Mucosa of descending colon (tissue), 3 donors: ENCODE data around the gene CHGA. TPM values are rescaled to one million over a fixed set of nuclear protein-coding genes. Genes with fewer than 3 reads are reported as not detected.
A peak's percentile ranks its signal among the peaks of the same experiment; 100 is the strongest.

Source experiments
- ATAC-seq: fragments of 200-7000 bp; cut with Tn5 transposase; one replicate; pipeline ENCODE4 v1.9.1; 2020; ENCODE audit warnings: mild to moderate bottlenecking, moderate library complexity
- DNase-seq, 3 donors: peaks; one replicate each; pipeline ENCODE4 v3.0.0-alpha.2; 2020
- H3K36me3 ChIP-seq: fragments of 200-600 bp; one replicate; pipeline ENCODE4 v1.8.0; 2021; ENCODE audit warnings: low read depth, mild to moderate bottlenecking
- H3K4me1 ChIP-seq: fragments of 200-600 bp; one replicate; pipeline ENCODE4 v1.8.0; 2021; ENCODE audit warnings: low read depth, mild to moderate bottlenecking
- H3K4me3 ChIP-seq: fragments of 200-600 bp; one replicate; pipeline ENCODE4 v1.8.0; 2021; ENCODE audit warnings: mild to moderate bottlenecking
- H3K9me3 ChIP-seq: fragments of 200-600 bp; one replicate; pipeline ENCODE4 v1.8.0; 2021; ENCODE audit warnings: mild to moderate bottlenecking
- CTCF ChIP-seq: fragments of 200-600 bp; IDR thresholded peaks from one replicate; pipeline ENCODE4 v1.8.0; 2022; ENCODE audit warnings: antibody characterized with exemption, mild to moderate bottlenecking
- intact Hi-C, 2 donors: fragments of 100-400 bp; cut with DNase I in 1 of 2; cut with micrococcal nuclease in 1 of 2; formaldehyde crosslinking; loops; one replicate each; pipeline versions ENCODE4 v1.11.0 to v1.11.1; 2022; cut with DNase I, micrococcal nuclease
- total RNA-seq, 3 donors: library from RNA; stranded (reverse); fragmentation: NEBNext Ultra II Directional in 2 of 3; extraction: Animal tissue kit (Norgen Biotek cat#: 25700) in 2 of 3; gene quantifications; one replicate each; pipeline versions ENCODE4 v1.2.1 to v1.2.4, GENCODE V29; 2021 to 2023
- donor health status: DM: no; HTN: no; CAD: no; lungs with moderate emphysema.
- donor health status: DM: no; HTN: no; CAD: no.
- donor health status: DM: no; HTN: yes; CAD: no.

The CHGA gene
- total RNA-seq, 3 donors from 2014 or later: 39.1 to 236 (median 187) TPM

- H3K9me3 ChIP-seq: no peaks in the 10 kb centered on the region
- ATAC-seq (no peak), DNase-seq (peak in 1 of 3 donors; percentile 44)
- no peaks in the 10 kb centered on the region for H3K4me1 ChIP-seq
- intact Hi-C loops: loop anchor here (5.0 to 10.0 kb wide), 2 partner anchors 185 to 192 kb away; no protein-coding TSS in a partner anchor
- no peak overlapping the region for H3K4me3 ChIP-seq
- TF ChIP-seq CTCF: no peak
- no peaks in the 10 kb centered on the region for H3K36me3 ChIP-seq
These were observed 29.7 kb downstream of the CHGA start for GRCh38 chr14:92952481-92953298.

GRCh38 chr14:92953526-92953925 lies 30.6 kb downstream of the CHGA start:
- TF ChIP-seq CTCF: no peak
- intact Hi-C loops: loop anchor here (5.0 to 10.0 kb wide), 2 partner anchors 184 to 191 kb away; no protein-coding TSS in a partner anchor
- Histone ChIP-seq H3K36me3 (no peaks in the 10 kb centered on the region), H3K4me1 (no peaks in the 10 kb centered on the region), H3K9me3 (no peaks in the 10 kb centered on the region), H3K4me3 (no peak overlapping the region)
- peak in 1 of 3 donors; percentile 38 for DNase-seq
- no peak for ATAC-seq

- Histone ChIP-seq H3K9me3 (no peaks in the 10 kb centered on the region), H3K4me1 (no peaks in the 10 kb centered on the region), H3K36me3 (no peaks in the 10 kb centered on the region), H3K4me3 (no peak overlapping the region)
- DNase-seq (peak in 1 of 3 donors; percentile 4), ATAC-seq (no peak)
- intact Hi-C loops: loop anchor here (5.0 to 10.0 kb wide), 2 partner anchors 182 to 190 kb away; no protein-coding TSS in a partner anchor
- TF ChIP-seq CTCF: no peak
These were observed 32.0 kb downstream of the CHGA start for GRCh38 chr14:92954933-92955332.

- no peak overlapping the region for H3K4me3 ChIP-seq
- TF ChIP-seq CTCF: no peak
- H3K9me3 ChIP-seq: no peaks in the 10 kb centered on the region
- no peaks in the 10 kb centered on the region for H3K4me1 ChIP-seq
- intact Hi-C loops: loop anchor here in 1 of 2 donors (10.0 kb wide), 1 partner anchor 189 kb away; no protein-coding TSS in a partner anchor
- ATAC-seq (no peak), DNase-seq (peak in 1 of 3 donors; percentile 6)
- H3K36me3 ChIP-seq: no peaks in the 10 kb centered on the region
These were observed 32.4 kb downstream of the CHGA start for GRCh38 chr14:92955381-92955780.

GRCh38 chr14:92956961-92957360 lies 34.0 kb downstream of the CHGA start:
- Histone ChIP-seq H3K9me3 (no peaks in the 10 kb centered on the region), H3K4me1 (no peaks in the 10 kb centered on the region), H3K4me3 (no peak overlapping the region), H3K36me3 (no peaks in the 10 kb centered on the region)
- ATAC-seq: no peak
- DNase-seq: peak in 1 of 3 donors; percentile 16
- TF ChIP-seq CTCF: no peak
- intact Hi-C loops: loop anchor here in 1 of 2 donors (10.0 kb wide), 1 partner anchor 188 kb away; no protein-coding TSS in a partner anchor
